Embryonic facial prominence (tissue), 1 donor: ENCODE results near the gene NBPF3.
"Not testable (repeated sequence)": the region's sequence is repeated elsewhere in the genome, so short reads cannot be mapped to it uniquely, and the experiment has no call there.

Source experiments
- DNase-seq: peaks from one replicate; pipeline ENCODE4 v3.0.0-alpha.2; 2016; ENCODE audit errors: extremely low spot score

The NBPF3 gene

GRCh38 chr1:21438646-21439312 is 1.2 kb upstream of the NBPF3 start:
- DNase-seq, result not testable (repeated sequence)

GRCh38 chr1:21439345-21439720 is 604 bp upstream of the NBPF3 start:
- no peak for DNase-seq

- DNase-seq, result not testable (repeated sequence)
Observed at GRCh38 chr1:21440630-21441125, 741 bp downstream of the NBPF3 start.

GRCh38 chr1:21446647-21447046 is 6.7 kb downstream of the NBPF3 start:
- DNase-seq, result not testable (repeated sequence)

- DNase-seq, result no peak
Observed at GRCh38 chr1:21447311-21447710, 7.4 kb downstream of the NBPF3 start.

- DNase-seq, result no peak
Observed at GRCh38 chr1:21449906-21450305, 10.0 kb downstream of the NBPF3 start.

- no peak for DNase-seq
Observed at GRCh38 chr1:21451212-21451611, 11.3 kb downstream of the NBPF3 start.

GRCh38 chr1:21451981-21452411 is 12.1 kb downstream of the NBPF3 start:
- DNase-seq, result no peak

GRCh38 chr1:21453964-21454614 is 14.2 kb downstream of the NBPF3 start:
- not testable (repeated sequence) for DNase-seq

- DNase-seq, result not testable (repeated sequence)
Observed at GRCh38 chr1:21454904-21455303, 15.0 kb downstream of the NBPF3 start.

- DNase-seq, result no peak
Observed at GRCh38 chr1:21457654-21458053, 17.7 kb downstream of the NBPF3 start.

- DNase-seq, result not testable (repeated sequence)
Observed at GRCh38 chr1:21465127-21465526, 25.2 kb downstream of the NBPF3 start.

- DNase-seq, result not testable (repeated sequence)
Observed at GRCh38 chr1:21467946-21468345, 28.0 kb downstream of the NBPF3 start.

- no peak for DNase-seq
Observed at GRCh38 chr1:21468599-21468998, 28.7 kb downstream of the NBPF3 start.

GRCh38 chr1:21469581-21469980 is 29.6 kb downstream of the NBPF3 start:
- no peak for DNase-seq

GRCh38 chr1:21472861-21473260 is 32.9 kb downstream of the NBPF3 start:
- DNase-seq, result no peak

GRCh38 chr1:21478356-21478755 is 38.4 kb downstream of the NBPF3 start:
- no peak for DNase-seq

GRCh38 chr1:21483881-21484280 is 43.9 kb downstream of the NBPF3 start:
- DNase-seq, result not testable (repeated sequence)

GRCh38 chr1:21489146-21489545 is 49.2 kb downstream of the NBPF3 start:
- no peak for DNase-seq

- no peak for DNase-seq
Observed at GRCh38 chr1:21490774-21491487, 51.0 kb downstream of the NBPF3 start.

GRCh38 chr1:21491488-21492355 is 51.8 kb downstream of the NBPF3 start:
- peak; percentile 50 for DNase-seq

- DNase-seq, result no peak
Observed at GRCh38 chr1:21492356-21492625, 52.4 kb downstream of the NBPF3 start.
